A673 (cell line): ENCODE data around the gene COQ8A.

Experiments used
- CTCF ChIP-seq: fragments of 300-800, 200-600 bp; sonication (generic); conservative IDR thresholded peaks from 2 replicates; pipeline ENCODE4 v1.5.1; 2017; ENCODE audit warnings: low read depth, mild to moderate bottlenecking, antibody characterized with exemption, low read length, moderate library complexity, mixed read lengths
- EZH2 ChIP-seq: fragments of 200-600 bp; sonication (generic); IDR thresholded peaks from 2 replicates; pipeline ENCODE4 v1.6.1; 2017; ENCODE audit warnings: borderline replicate concordance, low read depth, mild to moderate bottlenecking, mixed read lengths, antibody characterized with exemption, low read length; ENCODE audit not compliant: poor library complexity, severe bottlenecking

- TF ChIP-seq CTCF = no peak
- TF ChIP-seq EZH2 = no peak
Observed at GRCh38 chr1:226987623-226988333, 47.7 kb downstream of the COQ8A start.
